Thymus (tissue), 11 donors: Measurements from ENCODE around the gene ESR2. TPM values are rescaled to one million over a fixed set of nuclear protein-coding genes. Genes with fewer than 3 reads are reported as not detected.

Experiments
- DNase-seq, 9 donors: peaks; one replicate each; pipeline ENCODE4 v3.0.0-alpha.2; 2013; ENCODE audit warnings: low spot score in 9 of 9, low read depth in 6 of 9, missing footprints in 1 of 9
- H3K27ac ChIP-seq, 2 donors: one replicate each; pipeline ENCODE4 v1.5.1; 2013; ENCODE audit warnings: control low read depth in 1 of 2, low read depth in 1 of 2, low read length in 1 of 2, mild to moderate bottlenecking in 1 of 2, moderate library complexity in 1 of 2
- H3K27me3 ChIP-seq, 2 donors: one replicate each; pipeline ENCODE4 v1.5.1; 2013; ENCODE audit warnings: low read length in 1 of 2; ENCODE audit not compliant: control insufficient read depth in 2 of 2, insufficient read depth in 1 of 2
- H3K36me3 ChIP-seq, 2 donors: one replicate each; pipeline ENCODE4 v1.5.1; 2013; ENCODE audit warnings: low read length in 1 of 2, mild to moderate bottlenecking in 1 of 2, moderate library complexity in 1 of 2; ENCODE audit not compliant: control insufficient read depth in 2 of 2, insufficient read depth in 2 of 2
- H3K4me1 ChIP-seq, 2 donors: one replicate each; pipeline ENCODE4 v1.5.1; 2013; ENCODE audit warnings: low read length in 2 of 2; ENCODE audit not compliant: control insufficient read depth in 2 of 2, insufficient read depth in 2 of 2
- H3K4me3 ChIP-seq, 2 donors: one replicate each; pipeline ENCODE4 v1.5.1; 2013; ENCODE audit warnings: low read length in 2 of 2, control low read depth in 1 of 2, mild to moderate bottlenecking in 1 of 2
- H3K9me3 ChIP-seq, 2 donors: one replicate each; pipeline ENCODE4 v1.5.1; 2013; ENCODE audit warnings: low read length in 1 of 2, mild to moderate bottlenecking in 1 of 2; ENCODE audit not compliant: control insufficient read depth in 2 of 2, insufficient read depth in 1 of 2
- WGBS: extraction: QIAGEN DNeasy Blood & Tissue Kit; methylation state at CpG from one replicate; pipeline ENCODE4 v1.1.7; 2013; 5-methylcytosine and 5-hydroxymethylcytosine counted together
- polyA plus RNA-seq: library from polyadenylated mRNA; stranded (reverse); fragments of 200-250 nt; gene quantifications from one replicate; pipeline ENCODE4 v1.2.3, GENCODE V29; 2013
- total RNA-seq: library from RNA; stranded (reverse); fragments of 120-200 nt; gene quantifications from one replicate; pipeline ENCODE4 v1.2.4, GENCODE V29; 2013
- donor health status: healthy.

Gene ESR2
- total and polyA plus RNA-seq, 2 donors: 0.52 to 2.3 TPM

GRCh38 chr14:64248689-64249088, 45.5 kb downstream of the ESR2 start:
- no peaks in the 10 kb centered on the region for H3K9me3 ChIP-seq
- H3K27ac ChIP-seq: no peak overlapping the region
- no peaks in the 10 kb centered on the region for H3K27me3 ChIP-seq
- no peak overlapping the region for H3K4me3 ChIP-seq
- WGBS: 84% methylated on average over 4 of the region's 4 CpGs
- H3K36me3 ChIP-seq: peaks cover 0 to 3% of the 10 kb centered on the region in 2 donors
- no peaks in the 10 kb centered on the region for H3K4me1 ChIP-seq
- DNase-seq: no peak

DNA sequence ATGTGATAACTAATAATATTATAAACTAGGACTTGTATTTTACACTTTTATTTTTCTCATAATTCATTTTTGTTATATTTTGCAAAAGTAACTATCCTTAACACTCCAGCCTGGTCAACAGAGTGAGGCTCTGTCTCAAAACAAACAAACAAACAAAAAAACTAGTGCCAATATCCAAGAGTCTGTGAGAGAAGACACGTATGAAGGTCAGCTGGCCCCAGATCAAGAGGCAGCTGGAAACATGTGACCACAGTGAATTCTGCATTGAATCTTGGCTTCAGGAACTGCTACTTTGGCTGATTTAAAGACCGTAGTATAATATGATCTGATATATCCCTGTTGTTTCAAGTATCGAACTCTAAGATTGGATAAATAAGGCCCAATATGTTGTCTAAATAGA, 47.0 kb downstream of the ESR2 start:
- Histone ChIP-seq H3K4me1 (no peaks in the 10 kb centered on the region), H3K36me3 (peaks cover 0 to 3% of the 10 kb centered on the region in 2 donors), H3K27ac (no peak overlapping the region), H3K27me3 (no peaks in the 10 kb centered on the region), H3K4me3 (no peak overlapping the region), H3K9me3 (no peaks in the 10 kb centered on the region)
- no peak for DNase-seq
- 95% methylated on average over 3 of the region's 3 CpGs for WGBS

DNA sequence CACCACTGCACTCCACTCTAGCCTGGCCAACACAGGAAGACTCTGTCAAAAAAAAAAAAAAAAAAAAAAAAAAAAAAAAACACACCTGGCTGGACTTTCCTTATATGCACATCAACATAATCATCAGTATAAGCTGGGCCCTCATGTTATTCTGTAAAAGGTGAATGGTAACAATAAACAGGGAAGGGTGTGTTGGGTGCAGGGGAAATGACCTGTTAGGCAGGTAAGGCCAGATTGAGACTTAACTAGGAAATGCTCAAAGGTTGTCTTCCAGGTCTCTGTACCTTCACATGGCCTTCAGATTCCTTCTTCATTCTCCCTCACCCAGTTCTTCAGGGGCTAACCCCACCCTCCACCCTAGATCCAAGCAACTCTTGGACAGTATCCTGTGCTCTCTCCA, 47.5 kb downstream of the ESR2 start:
- Histone ChIP-seq H3K27ac (no peak overlapping the region), H3K36me3 (peaks cover 0 to 3% of the 10 kb centered on the region in 2 donors), H3K27me3 (no peaks in the 10 kb centered on the region), H3K9me3 (no peaks in the 10 kb centered on the region), H3K4me1 (no peaks in the 10 kb centered on the region), H3K4me3 (no peak overlapping the region)
- no peak for DNase-seq

- WGBS: 98% methylated on average over 4 of the region's 4 CpGs
- H3K9me3 ChIP-seq: no peaks in the 10 kb centered on the region
- H3K36me3 ChIP-seq: peaks cover 0 to 3% of the 10 kb centered on the region in 2 donors
- DNase-seq: no peak
- no peaks in the 10 kb centered on the region for H3K27me3 ChIP-seq
- no peak overlapping the region for H3K4me3 ChIP-seq
- H3K4me1 ChIP-seq: no peaks in the 10 kb centered on the region
- H3K27ac ChIP-seq: no peak overlapping the region
These were observed 48.7 kb downstream of the ESR2 start for GRCh38 chr14:64245491-64245890.

GRCh38 chr14:64244279-64244678, 49.9 kb downstream of the ESR2 start:
- no peaks in the 10 kb centered on the region for H3K27me3 ChIP-seq
- 97% methylated on average over 4 of the region's 4 CpGs for WGBS
- H3K4me1 ChIP-seq: peaks cover 0 to 4% of the 10 kb centered on the region in 2 donors
- H3K36me3 ChIP-seq: peaks cover 0 to 3% of the 10 kb centered on the region in 2 donors
- no peak for DNase-seq
- H3K27ac ChIP-seq: no peak overlapping the region
- H3K4me3 ChIP-seq: no peak overlapping the region
- H3K9me3 ChIP-seq: no peaks in the 10 kb centered on the region

DNA sequence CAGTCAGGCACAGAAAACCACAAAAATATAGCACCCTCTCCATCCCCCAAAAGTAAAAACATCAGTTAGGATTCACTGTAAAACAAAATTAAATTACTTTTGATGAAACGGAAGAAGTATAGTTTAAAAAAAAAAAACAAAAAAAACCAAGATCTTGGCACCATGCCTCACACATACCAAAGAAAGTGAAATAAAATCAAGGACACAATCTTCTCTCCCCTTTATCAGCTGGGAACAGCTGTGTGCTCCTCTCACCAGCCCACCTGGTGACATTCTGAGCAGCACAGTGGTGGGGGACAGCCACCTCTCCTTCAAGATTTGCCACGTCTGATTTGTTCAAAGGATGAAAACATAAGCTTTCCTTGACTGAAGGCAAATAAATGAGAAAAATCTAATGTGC, 55.5 kb downstream of the ESR2 start:
- Histone ChIP-seq H3K27ac (peak overlapping the region in 1 of 2 donors; percentile 3), H3K27me3 (no peaks in the 10 kb centered on the region), H3K4me1 (peaks cover 40 to 50% of the 10 kb centered on the region in 2 donors), H3K36me3 (peaks cover 0 to 1% of the 10 kb centered on the region in 2 donors), H3K9me3 (no peaks in the 10 kb centered on the region), H3K4me3 (no peak overlapping the region)
- WGBS: 1% methylated on average over 2 of the region's 2 CpGs
- DNase-seq: peak in 3 of 9 donors; percentile 18 to 51 (median 38)

DNA sequence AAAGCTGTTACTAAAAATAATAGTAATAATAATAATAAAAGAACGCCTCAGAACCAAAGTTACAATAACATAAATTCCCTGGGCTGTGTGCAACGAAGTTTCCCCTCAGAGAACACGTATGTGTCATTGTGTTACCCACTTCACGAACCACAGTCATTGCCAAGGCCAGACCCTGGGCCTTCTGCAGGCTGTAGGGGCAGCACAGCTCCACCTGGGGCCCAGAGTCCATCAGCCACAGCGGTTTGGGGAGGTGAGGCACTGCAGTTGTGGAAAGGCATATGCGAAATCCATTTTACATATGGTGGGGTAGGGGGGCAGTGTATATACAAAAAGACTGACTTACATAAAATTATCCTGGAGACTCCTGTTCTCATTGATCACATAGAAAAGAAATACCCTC, 56.1 kb downstream of the ESR2 start:
- no peaks in the 10 kb centered on the region for H3K27me3 ChIP-seq
- peaks cover 0 to 5% of the 10 kb centered on the region in 2 donors for H3K36me3 ChIP-seq
- peak overlapping the region in 1 of 2 donors; percentile 54 for H3K27ac ChIP-seq
- H3K4me3 ChIP-seq: no peak overlapping the region
- H3K4me1 ChIP-seq: peaks cover 40 to 54% of the 10 kb centered on the region in 2 donors
- H3K9me3 ChIP-seq: no peaks in the 10 kb centered on the region
- 93% methylated on average over 6 of the region's 6 CpGs for whole genome bisulfite sequencing
- no peak for DNase-seq

GRCh38 chr14:64235652-64236640, 58.2 kb downstream of the ESR2 start:
- H3K36me3 ChIP-seq: peaks cover 5 to 6% of the 10 kb centered on the region in 2 donors
- H3K4me3 ChIP-seq: no peak overlapping the region
- peak overlapping the region; percentile 66 to 80 for H3K27ac ChIP-seq
- peaks cover 40 to 54% of the 10 kb centered on the region in 2 donors for H3K4me1 ChIP-seq
- no peaks in the 10 kb centered on the region for H3K27me3 ChIP-seq
- 68% methylated on average over 13 of the region's 13 CpGs for WGBS
- peak; percentile 40 to 87 (median 49) for DNase-seq
- no peaks in the 10 kb centered on the region for H3K9me3 ChIP-seq

GRCh38 chr14:64234877-64235651, 59.1 kb downstream of the ESR2 start:
- Histone ChIP-seq H3K4me1 (peaks cover 40 to 52% of the 10 kb centered on the region in 2 donors), H3K36me3 (peaks cover 6 to 8% of the 10 kb centered on the region in 2 donors), H3K27ac (peak overlapping the region; percentile 48 to 80), H3K27me3 (no peaks in the 10 kb centered on the region), H3K4me3 (peak overlapping the region in 1 of 2 donors; percentile 4), H3K9me3 (no peaks in the 10 kb centered on the region)
- DNase-seq: peak in 3 of 9 donors; percentile 8 to 28 (median 20)
- 81% methylated on average over 24 of the region's 24 CpGs for WGBS
